HepG2 (cell line): ENCODE data around the gene GALC. TPM values are rescaled to one million over a fixed set of nuclear protein-coding genes. Genes with fewer than 3 reads are reported as not detected.

Experiments
- ATAC-seq: fragments of 200-7000 bp; cut with Tn5 transposase; 3 replicates; pipeline ENCODE4 v1.9.1; 2020; ENCODE audit warnings: mild to moderate bottlenecking, moderate library complexity
- BruUV-seq: library from RNA; stranded (reverse); fragments of 400-500 nt; replicated peaks from 2 replicates; lab custom pipeline; 2021; lab: Mats Ljungman, UMichigan
- CTCF ChIA-PET: fragments of 300-600 bp; formaldehyde crosslinking; extraction: SDS; loops from one replicate; lab custom pipeline; 2021; ENCODE audit warnings: low total read pairs, inconsistent platforms, low intra/inter-chr PET ratio; lab: Yijun Ruan, JAX
- POLR2A ChIA-PET: fragments of 350-600 bp; sonication (Branson Sonifier 250); formaldehyde crosslinking; loops from one replicate; lab custom pipeline; 2020; ENCODE audit warnings: antibody characterized with exemption, inconsistent platforms; lab: Yijun Ruan, JAX
- DNase-seq: peaks from one replicate; pipeline ENCODE4 v3.0.0-alpha.2; 2015; ENCODE audit warnings: low spot score
- FAIRE-seq: peaks from 3 replicates; lab custom pipeline; 2011; peaks lifted over from hg19 to GRCh38; lab: Jason Lieb, UNC
- H2AFZ ChIP-seq: one replicate; pipeline ENCODE4 v1.6.1; 2011; ENCODE audit warnings: low read length, inconsistent platforms
- H3K27ac ChIP-seq: fragments of 300-600 bp; 3 replicates; pipeline ENCODE4 v1.8.0; 2011; ENCODE audit warnings: mixed run types, mild to moderate bottlenecking, mixed read lengths, low read length, inconsistent platforms; ENCODE audit not compliant: insufficient read depth; ENCODE audit errors: extremely low read length
- H3K27me3 ChIP-seq, 2 experiments: fragments of 200-600 bp in 1 of 2; 2 replicates in 1 of 2; 3 replicates in 1 of 2; pipeline versions ENCODE4 v1.6.0 to v1.8.0; 2011; ENCODE audit warnings: low read length in 2 of 2, mild to moderate bottlenecking in 2 of 2, moderate library complexity in 2 of 2, inconsistent platforms in 1 of 2; ENCODE audit not compliant: insufficient read depth in 2 of 2, control insufficient read depth in 1 of 2
- H3K36me3 ChIP-seq, 2 experiments: fragments of 200-600 bp in 1 of 2; replicated peaks in 1 of 2; 2 replicates in 1 of 2; 3 replicates in 1 of 2; pipeline versions ENCODE4 v1.5.1 to v1.8.0; 2011; ENCODE audit warnings: low read length in 2 of 2, inconsistent platforms in 1 of 2; ENCODE audit not compliant: insufficient read depth in 2 of 2, control insufficient read depth in 1 of 2
- H3K4me1 ChIP-seq: 2 replicates; pipeline ENCODE4 v1.5.1; 2012; ENCODE audit warnings: low read length, inconsistent platforms; ENCODE audit not compliant: insufficient read depth
- H3K4me2 ChIP-seq: 2 replicates; pipeline ENCODE4 v1.6.0; 2011; ENCODE audit warnings: low read depth, low read length, inconsistent platforms
- H3K4me3 ChIP-seq, 3 experiments: fragments of 200-600 bp in 1 of 3; sonication (generic), shearing (Covaris generic) in 1 of 3; replicated peaks in 1 of 3; 2 replicates each; pipeline ENCODE4 v1.5.1; 2011 to 2016; ENCODE audit warnings: low read length in 3 of 3, inconsistent platforms in 2 of 3, low read depth in 2 of 3, mild to moderate bottlenecking in 2 of 3, control low read depth in 1 of 3, mixed read lengths in 1 of 3; ENCODE audit not compliant: insufficient read depth in 1 of 3
- H3K79me2 ChIP-seq: one replicate; pipeline ENCODE4 v1.6.1; 2011; ENCODE audit warnings: low read length, inconsistent platforms; ENCODE audit not compliant: insufficient read depth
- H3K9ac ChIP-seq: 2 replicates; pipeline ENCODE4 v1.6.0; 2011; ENCODE audit warnings: mild to moderate bottlenecking, low read depth, low read length, inconsistent platforms; ENCODE audit not compliant: insufficient read depth
- H3K9me3 ChIP-seq: 2 replicates; pipeline ENCODE4 v1.5.1; 2012; ENCODE audit warnings: mild to moderate bottlenecking, low read length
- H4K20me1 ChIP-seq: 2 replicates; pipeline ENCODE4 v1.6.0; 2011; ENCODE audit warnings: inconsistent platforms, mild to moderate bottlenecking, low read length, moderate library complexity; ENCODE audit not compliant: insufficient read depth
- BCL3 ChIP-seq: sonication (generic); formaldehyde crosslinking; IDR thresholded peaks from 2 replicates; pipeline ENCODE4 v1.5.1; 2020; ENCODE audit warnings: mild to moderate bottlenecking, missing genetic modification reagents, moderate library complexity
- BHLHE40 ChIP-seq: IDR thresholded peaks from 2 replicates; pipeline ENCODE4 v1.6.1; 2011; ENCODE audit warnings: low read length, improper control_type of control experiment
- ELF4 ChIP-seq: sonication (generic); formaldehyde crosslinking; IDR thresholded peaks from 2 replicates; pipeline ENCODE4 v1.5.0; 2020; ENCODE audit warnings: missing genetic modification reagents, mild to moderate bottlenecking, moderate library complexity, borderline replicate concordance
- GATAD1 ChIP-seq: IDR thresholded peaks from 2 replicates; pipeline ENCODE4 v1.6.1; 2016; ENCODE audit warnings: missing genetic modification reagents, missing compliant biosample characterization
- GFI1 ChIP-seq: sonication (generic); formaldehyde crosslinking; IDR thresholded peaks from 2 replicates; pipeline ENCODE4 v1.5.0; 2020; ENCODE audit warnings: missing genetic modification reagents, mild to moderate bottlenecking, borderline replicate concordance
- MAFK ChIP-seq, 2 experiments: IDR thresholded peaks in 1 of 2; conservative IDR thresholded peaks in 1 of 2; 2 replicates each; pipeline ENCODE4 v1.6.1; 2011; ENCODE audit warnings: improper control_type of control experiment in 2 of 2, low read length in 2 of 2
- MLLT10 ChIP-seq: sonication (generic); formaldehyde crosslinking; IDR thresholded peaks from 2 replicates; pipeline ENCODE4 v1.4.0; 2020; ENCODE audit warnings: missing genetic modification reagents
- RARG ChIP-seq: sonication (generic); formaldehyde crosslinking; IDR thresholded peaks from 2 replicates; pipeline ENCODE4 v1.4.0; 2020; ENCODE audit warnings: low read depth, mild to moderate bottlenecking, missing genetic modification reagents
- RXRA ChIP-seq: sonication (generic); formaldehyde crosslinking; IDR thresholded peaks from 2 replicates; pipeline ENCODE4 v1.5.1; 2020; ENCODE audit warnings: missing genetic modification reagents
- U2AF1 ChIP-seq: fragments of 200-400 bp; formaldehyde crosslinking; optimal IDR thresholded peaks from 2 replicates; pipeline ENCODE3; 2017; ENCODE audit warnings: mild to moderate bottlenecking, low read depth, low read length
- ZFYVE20 ChIP-seq: sonication (generic); formaldehyde crosslinking; IDR thresholded peaks from 2 replicates; pipeline ENCODE4 v1.8.0; 2023; ENCODE audit warnings: low read depth, mild to moderate bottlenecking, moderate library complexity, missing genetic modification reagents, borderline replicate concordance
- ZNF33B ChIP-seq: sonication (generic); formaldehyde crosslinking; IDR thresholded peaks from 2 replicates; pipeline ENCODE4 v1.5.1; 2020; ENCODE audit warnings: mild to moderate bottlenecking, missing genetic modification reagents
- ZNF616 ChIP-seq: sonication (generic); formaldehyde crosslinking; IDR thresholded peaks from 2 replicates; pipeline ENCODE4 v1.5.0; 2020; ENCODE audit warnings: low read depth, mild to moderate bottlenecking, missing genetic modification reagents
- ZNF713 ChIP-seq: sonication (generic); formaldehyde crosslinking; IDR thresholded peaks from 2 replicates; pipeline ENCODE4 v1.4.0; 2020; ENCODE audit warnings: mild to moderate bottlenecking, missing genetic modification reagents
- ZNF768 ChIP-seq: sonication (generic); formaldehyde crosslinking; IDR thresholded peaks from 2 replicates; pipeline ENCODE4 v1.4.0; 2020; ENCODE audit warnings: missing genetic modification reagents
- WGBS: methylation state at CpG from one replicate; pipeline ENCODE4 v1.1.6; 2017; ENCODE audit warnings: low lambda C conversion rate; 5-methylcytosine and 5-hydroxymethylcytosine counted together
- in situ Hi-C: cut with HindIII; loops from 2 replicates; pipeline ENCODE4 v1.10.0; 2017; ENCODE audit warnings: low pct_unique_long_range_greater_than_20kb; ENCODE audit not compliant: extremely low pct_ligation_motif_present
- intact Hi-C: fragments of 100-400 bp; cut with micrococcal nuclease; formaldehyde crosslinking; loops from one replicate; pipeline ENCODE4 v1.10.0; 2022; ENCODE audit not compliant: unreplicated experiment
- polyA plus RNA-seq, 8 experiments: library from polyadenylated mRNA; depleted of rRNA in 3 of 8; stranded (reverse) in 7 of 8; unstranded in 1 of 8; fragments of >200 nt; fragmentation: Illumina TruSeq in 4 of 8; extraction: Trizol in 4 of 8; gene quantifications; 2 replicates each; pipeline versions ENCODE4 v1.2.1 to v1.2.3, GENCODE V29; 2011 to 2016; ENCODE audit warnings: low read depth in 4 of 8, missing spikeins in 1 of 8, mixed read lengths in 1 of 8; ENCODE audit not compliant: insufficient read depth in 1 of 8
- total RNA-seq, 5 experiments: library from RNA; depleted of rRNA; stranded (reverse); fragments of >200 nt; fragmentation: Illumina TruSeq; extraction: Trizol; gene quantifications; 2 replicates each; pipeline ENCODE4 v1.2.3, GENCODE V29; 2016; ENCODE audit warnings: low read depth in 1 of 5
- TF ChIP-seq, protein P1 (sequence below): sonication (generic); formaldehyde crosslinking; IDR thresholded peaks from 2 replicates; pipeline ENCODE4 v1.4.0; 2020; ENCODE audit warnings: mild to moderate bottlenecking, missing genetic modification reagents
- TF ChIP-seq, protein P2 (sequence below): sonication (generic); formaldehyde crosslinking; IDR thresholded peaks from 2 replicates; pipeline ENCODE4 v1.9.0; 2021; ENCODE audit warnings: missing genetic modification reagents, mild to moderate bottlenecking, borderline replicate concordance
- TF ChIP-seq, protein P3 (sequence below): sonication (generic); formaldehyde crosslinking; IDR thresholded peaks from 2 replicates; pipeline ENCODE4 v1.4.0; 2020; ENCODE audit warnings: mild to moderate bottlenecking, low read depth, missing genetic modification reagents

The GALC gene
- total and polyA plus RNA-seq, 2 of the 13 experiments (the other 11 are each of a cell fraction or from before 2014, with no cell fraction given) = not detected

- TF ChIP-seq, protein P1, sequence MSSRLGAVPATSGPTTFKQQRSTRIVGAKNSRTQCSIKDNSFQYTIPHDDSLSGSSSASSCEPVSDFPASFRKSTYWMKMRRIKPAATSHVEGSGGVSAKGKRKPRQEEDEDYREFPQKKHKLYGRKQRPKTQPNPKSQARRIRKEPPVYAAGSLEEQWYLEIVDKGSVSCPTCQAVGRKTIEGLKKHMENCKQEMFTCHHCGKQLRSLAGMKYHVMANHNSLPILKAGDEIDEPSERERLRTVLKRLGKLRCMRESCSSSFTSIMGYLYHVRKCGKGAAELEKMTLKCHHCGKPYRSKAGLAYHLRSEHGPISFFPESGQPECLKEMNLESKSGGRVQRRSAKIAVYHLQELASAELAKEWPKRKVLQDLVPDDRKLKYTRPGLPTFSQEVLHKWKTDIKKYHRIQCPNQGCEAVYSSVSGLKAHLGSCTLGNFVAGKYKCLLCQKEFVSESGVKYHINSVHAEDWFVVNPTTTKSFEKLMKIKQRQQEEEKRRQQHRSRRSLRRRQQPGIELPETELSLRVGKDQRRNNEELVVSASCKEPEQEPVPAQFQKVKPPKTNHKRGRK (CRISPR knock-in tag) = no peak
- TF ChIP-seq, all 625 proteins: peak for 0
Measured at GRCh38 chr14:88037325-88037724, 44.3 kb upstream of the GALC start (continued).

GRCh38 chr14:88036422-88036821 is 43.4 kb upstream of the GALC start:
- intact Hi-C loops = no loop called here
- 94% methylated on average over 2 of the region's 2 CpGs for WGBS
- no peak for DNase-seq
- Histone ChIP-seq H3K27ac (no peak overlapping the region), H3K4me2 (no peak overlapping the region), H3K9me3 (no peaks in the 10 kb centered on the region), H3K4me1 (peaks cover 4% of the 10 kb centered on the region), H4K20me1 (no peaks in the 10 kb centered on the region), H3K79me2 (peaks cover 16% of the 10 kb centered on the region), H3K36me3 (peaks cover 11 to 31% of the 10 kb centered on the region in 2 experiments; a peak in 4 of 5 replicates), H2AFZ (no peak overlapping the region)
- POLR2A ChIA-PET = interaction anchor here (0.7 kb wide), 1 partner anchor 10 kb away, joined by 3 read pairs; no protein-coding TSS in a partner anchor
- no TSS peak for BruUV-seq
- FAIRE-seq = no peak
- CTCF ChIA-PET = no interaction called here
- ATAC-seq = no peak
- TF ChIP-seq RXRA (CRISPR knock-in tag) = no peak
- no peak for TF ChIP-seq ELF4 (CRISPR knock-in tag)
- no peak for TF ChIP-seq ZNF768 (CRISPR knock-in tag)
- no peak for TF ChIP-seq ZNF616 (CRISPR knock-in tag)
- TF ChIP-seq GATAD1 = no peak
- no peak for TF ChIP-seq GFI1 (CRISPR knock-in tag)
- TF ChIP-seq, protein P2, sequence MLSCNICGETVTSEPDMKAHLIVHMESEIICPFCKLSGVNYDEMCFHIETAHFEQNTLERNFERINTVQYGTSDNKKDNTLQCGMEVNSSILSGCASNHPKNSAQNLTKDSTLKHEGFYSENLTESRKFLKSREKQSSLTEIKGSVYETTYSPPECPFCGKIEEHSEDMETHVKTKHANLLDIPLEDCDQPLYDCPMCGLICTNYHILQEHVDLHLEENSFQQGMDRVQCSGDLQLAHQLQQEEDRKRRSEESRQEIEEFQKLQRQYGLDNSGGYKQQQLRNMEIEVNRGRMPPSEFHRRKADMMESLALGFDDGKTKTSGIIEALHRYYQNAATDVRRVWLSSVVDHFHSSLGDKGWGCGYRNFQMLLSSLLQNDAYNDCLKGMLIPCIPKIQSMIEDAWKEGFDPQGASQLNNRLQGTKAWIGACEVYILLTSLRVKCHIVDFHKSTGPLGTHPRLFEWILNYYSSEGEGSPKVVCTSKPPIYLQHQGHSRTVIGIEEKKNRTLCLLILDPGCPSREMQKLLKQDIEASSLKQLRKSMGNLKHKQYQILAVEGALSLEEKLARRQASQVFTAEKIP (CRISPR knock-in tag) = no peak
- TF ChIP-seq ZNF713 (CRISPR knock-in tag) = no peak
- no peak for TF ChIP-seq MAFK (conservative IDR thresholded peaks at IDR 0.05 in 1 of 2, IDR thresholded peaks at IDR 0.05 in 1 of 2; ENCODE audit: low read length in 2 of 2)
- TF ChIP-seq, protein P3, sequence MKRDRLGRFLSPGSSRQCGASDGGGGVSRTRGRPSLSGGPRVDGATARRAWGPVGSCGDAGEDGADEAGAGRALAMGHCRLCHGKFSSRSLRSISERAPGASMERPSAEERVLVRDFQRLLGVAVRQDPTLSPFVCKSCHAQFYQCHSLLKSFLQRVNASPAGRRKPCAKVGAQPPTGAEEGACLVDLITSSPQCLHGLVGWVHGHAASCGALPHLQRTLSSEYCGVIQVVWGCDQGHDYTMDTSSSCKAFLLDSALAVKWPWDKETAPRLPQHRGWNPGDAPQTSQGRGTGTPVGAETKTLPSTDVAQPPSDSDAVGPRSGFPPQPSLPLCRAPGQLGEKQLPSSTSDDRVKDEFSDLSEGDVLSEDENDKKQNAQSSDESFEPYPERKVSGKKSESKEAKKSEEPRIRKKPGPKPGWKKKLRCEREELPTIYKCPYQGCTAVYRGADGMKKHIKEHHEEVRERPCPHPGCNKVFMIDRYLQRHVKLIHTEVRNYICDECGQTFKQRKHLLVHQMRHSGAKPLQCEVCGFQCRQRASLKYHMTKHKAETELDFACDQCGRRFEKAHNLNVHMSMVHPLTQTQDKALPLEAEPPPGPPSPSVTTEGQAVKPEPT = no peak
- no peak for TF ChIP-seq BHLHE40
- no peak for TF ChIP-seq ZNF33B
- no peak for TF ChIP-seq U2AF1
- TF ChIP-seq ZFYVE20 (CRISPR knock-in tag) = no peak
- no peak for TF ChIP-seq BCL3 (CRISPR knock-in tag)
- no peak for TF ChIP-seq RARG (CRISPR knock-in tag)
- no peak for TF ChIP-seq MLLT10 (CRISPR knock-in tag)
- TF ChIP-seq, all 625 proteins: peak for 0
- no peak overlapping the region for H3K9ac ChIP-seq
- no peaks in the 10 kb centered on the region for H3K27me3 ChIP-seq
- in situ Hi-C loops = no loop called here
- no peak overlapping the region for H3K4me3 ChIP-seq
